H9 (cell line): Measurements from ENCODE around the gene ADCY1. TPM values are rescaled to one million over a fixed set of nuclear protein-coding genes. Genes with fewer than 3 reads are reported as not detected.

Experiments used
- DNase-seq: peaks from one replicate; pipeline ENCODE4 v3.0.0-alpha.2; 2017
- H2AFZ ChIP-seq: one replicate; pipeline ENCODE4 v1.6.1; 2013; ENCODE audit warnings: mild to moderate bottlenecking, low read length, control low read depth, moderate library complexity
- H2AK5ac ChIP-seq: 2 replicates; pipeline ENCODE4 v1.6.1; 2013; ENCODE audit warnings: low read length, control low read depth, mixed read lengths; ENCODE audit not compliant: insufficient read length
- H2BK120ac ChIP-seq: one replicate; pipeline ENCODE4 v1.6.1; 2013; ENCODE audit warnings: low read depth, mild to moderate bottlenecking, low read length, control low read depth, inconsistent platforms; ENCODE audit not compliant: poor library complexity, severe bottlenecking
- H2BK12ac ChIP-seq: 2 replicates; pipeline ENCODE4 v1.6.1; 2013; ENCODE audit warnings: low read length, control low read depth, mixed read lengths, low read depth; ENCODE audit not compliant: insufficient read length
- H2BK15ac ChIP-seq: 2 replicates; pipeline ENCODE4 v1.6.1; 2013; ENCODE audit warnings: low read depth, low read length, control low read depth
- H2BK20ac ChIP-seq: one replicate; pipeline ENCODE4 v1.6.1; 2013; ENCODE audit warnings: low read depth, mild to moderate bottlenecking, low read length, control low read depth, inconsistent platforms; ENCODE audit not compliant: poor library complexity, severe bottlenecking
- H2BK5ac ChIP-seq: 2 replicates; pipeline ENCODE4 v1.6.1; 2013; ENCODE audit warnings: low read length, control low read depth, mixed read lengths; ENCODE audit not compliant: insufficient read length
- H3K14ac ChIP-seq: 2 replicates; pipeline ENCODE4 v1.6.1; 2013; ENCODE audit warnings: low read length, control low read depth; ENCODE audit not compliant: insufficient read depth
- H3K18ac ChIP-seq: 2 replicates; pipeline ENCODE4 v1.6.1; 2013; ENCODE audit warnings: low read depth, mild to moderate bottlenecking, mixed read lengths, low read length, control low read depth; ENCODE audit not compliant: insufficient read length
- H3K23ac ChIP-seq: 2 replicates; pipeline ENCODE4 v1.6.1; 2013; ENCODE audit warnings: low read length, control low read depth, mixed read lengths, low read depth; ENCODE audit not compliant: insufficient read length
- H3K23me2 ChIP-seq: 2 replicates; pipeline ENCODE4 v1.6.1; 2013; ENCODE audit warnings: low read depth, mild to moderate bottlenecking, mixed read lengths, low read length, control low read depth; ENCODE audit not compliant: insufficient read length, poor library complexity, severe bottlenecking
- H3K27ac ChIP-seq: 2 replicates; pipeline ENCODE4 v1.5.1; 2013; ENCODE audit warnings: low read length, control low read depth, mixed read lengths, low read depth; ENCODE audit not compliant: insufficient read length
- H3K27me3 ChIP-seq: 2 replicates; pipeline ENCODE4 v1.6.1; 2013; ENCODE audit warnings: low read length, control low read depth, inconsistent platforms; ENCODE audit not compliant: insufficient read depth
- H3K4ac ChIP-seq: 2 replicates; pipeline ENCODE4 v1.6.1; 2013; ENCODE audit warnings: low read depth, mild to moderate bottlenecking, control low read depth, inconsistent platforms, low read length, moderate library complexity
- H3K4me1 ChIP-seq: 2 replicates; pipeline ENCODE4 v1.6.1; 2013; ENCODE audit warnings: low read length, control low read depth, inconsistent platforms; ENCODE audit not compliant: insufficient read depth
- H3K4me2 ChIP-seq: 2 replicates; pipeline ENCODE4 v1.6.1; 2013; ENCODE audit warnings: low read length, control low read depth, mixed read lengths; ENCODE audit not compliant: insufficient read length, insufficient read depth
- H3K56ac ChIP-seq: 2 replicates; pipeline ENCODE4 v1.6.1; 2013; ENCODE audit warnings: low read depth, mild to moderate bottlenecking, mixed read lengths, low read length, control low read depth; ENCODE audit not compliant: insufficient read length
- H3K79me1 ChIP-seq: 2 replicates; pipeline ENCODE4 v1.6.1; 2013; ENCODE audit warnings: low read depth, mild to moderate bottlenecking, moderate library complexity, low read length, control low read depth, inconsistent platforms; ENCODE audit not compliant: insufficient read depth, poor library complexity, severe bottlenecking
- H3K79me2 ChIP-seq: 2 replicates; pipeline ENCODE4 v1.6.1; 2013; ENCODE audit warnings: low read length, control low read depth, inconsistent platforms; ENCODE audit not compliant: insufficient read depth
- H3K9ac ChIP-seq: 2 replicates; pipeline ENCODE4 v1.6.1; 2013; ENCODE audit warnings: low read length, control low read depth, mixed read lengths; ENCODE audit not compliant: insufficient read length; ENCODE audit errors: extremely low read depth
- H3K9me3 ChIP-seq: one replicate; pipeline ENCODE4 v1.6.1; 2013; ENCODE audit warnings: low read depth, low read length, inconsistent platforms; ENCODE audit not compliant: control insufficient read depth
- H3T11ph ChIP-seq: one replicate; pipeline ENCODE4 v1.6.1; 2013; ENCODE audit warnings: mild to moderate bottlenecking, low read length, control low read depth, inconsistent platforms
- H4K20me1 ChIP-seq: one replicate; pipeline ENCODE4 v1.6.1; 2013; ENCODE audit not compliant: control insufficient read depth, insufficient read length, insufficient read depth
- H4K5ac ChIP-seq: 2 replicates; pipeline ENCODE4 v1.6.1; 2013; ENCODE audit warnings: low read depth, mild to moderate bottlenecking, mixed read lengths, low read length, control low read depth; ENCODE audit not compliant: insufficient read length
- H4K8ac ChIP-seq: replicated peaks from 2 replicates; pipeline ENCODE4 v1.6.1; 2013; ENCODE audit warnings: low read length, control low read depth, mixed read lengths, low read depth; ENCODE audit not compliant: insufficient read length
- H4K91ac ChIP-seq: 2 replicates; pipeline ENCODE4 v1.6.1; 2013; ENCODE audit warnings: low read depth, mild to moderate bottlenecking, moderate library complexity, mixed read lengths, low read length, control low read depth; ENCODE audit not compliant: insufficient read length
- H3K27ac Mint-ChIP-seq, 3 experiments: 2 replicates in 2 of 3; 3 replicates in 1 of 3; pipeline ENCODE4 v1.8.0; 2020 to 2021; ENCODE audit warnings: mixed read lengths in 3 of 3, mild to moderate bottlenecking in 1 of 3, moderate library complexity in 1 of 3
- H3K27me3 Mint-ChIP-seq: 2 replicates; pipeline ENCODE4 v1.8.0; 2021; ENCODE audit warnings: low read depth, mild to moderate bottlenecking, moderate library complexity, mixed read lengths
- H3K36me3 Mint-ChIP-seq, 3 experiments: 2 replicates in 2 of 3; 3 replicates in 1 of 3; pipeline ENCODE4 v1.8.0; 2020 to 2021; ENCODE audit warnings: low read depth in 3 of 3, mixed read lengths in 3 of 3; ENCODE audit not compliant: insufficient read depth in 1 of 3
- H3K4me1 Mint-ChIP-seq, 2 experiments: 2 replicates each; pipeline ENCODE4 v1.8.0; 2020; ENCODE audit warnings: mixed read lengths in 2 of 2
- H3K4me3 Mint-ChIP-seq, 2 experiments: 2 replicates in 1 of 2; 3 replicates in 1 of 2; pipeline ENCODE4 v1.8.0; 2020 to 2021; ENCODE audit warnings: mild to moderate bottlenecking in 2 of 2, mixed read lengths in 2 of 2, moderate library complexity in 1 of 2
- H3K9me3 Mint-ChIP-seq, 2 experiments: 2 replicates in 1 of 2; 3 replicates in 1 of 2; pipeline ENCODE4 v1.8.0; 2020; ENCODE audit warnings: mild to moderate bottlenecking in 2 of 2, mixed read lengths in 2 of 2, moderate library complexity in 1 of 2
- WGBS: extraction: QIAGEN DNeasy Blood & Tissue Kit; methylation state at CpG from one replicate; pipeline ENCODE4 v1.1.7; 2013; ENCODE audit warnings: missing lambda C conversion rate, low lambda C conversion rate, mixed read lengths; ENCODE audit not compliant: insufficient read length; ENCODE audit errors: extremely low coverage; 5-methylcytosine and 5-hydroxymethylcytosine counted together
- total RNA-seq: library from RNA; stranded (reverse); gene quantifications from 2 replicates; pipeline ENCODE4 v1.2.1, GENCODE V29; 2021
- TF ChIP-seq, protein P1 (sequence below): fragments of 200-600 bp; sonication (generic); conservative IDR thresholded peaks from 3 replicates; pipeline ENCODE4 v1.8.0; 2021; ENCODE audit warnings: antibody characterized with exemption, mild to moderate bottlenecking

The ADCY1 gene
- total RNA-seq, 1 experiment from 2014 or later = 21.6 TPM

DNA sequence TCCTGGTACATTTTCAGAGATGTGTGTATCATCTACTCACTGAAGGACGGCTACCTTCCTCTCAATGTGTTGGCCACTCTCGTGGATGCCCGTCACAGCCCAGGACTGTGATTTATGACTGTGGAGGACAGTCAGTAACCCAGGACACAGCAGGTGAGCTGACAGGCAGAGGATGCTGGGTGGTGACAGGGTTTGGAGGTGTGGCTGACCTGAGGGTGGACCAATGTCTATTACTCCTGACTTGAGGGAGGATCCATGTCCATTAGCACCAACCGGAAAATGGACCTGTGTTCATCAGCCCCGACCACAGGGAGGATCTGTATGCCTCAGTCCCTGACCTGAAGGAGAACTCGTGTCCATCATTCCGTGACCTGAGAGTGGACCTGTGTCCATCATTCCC lies 96.1 kb downstream of the ADCY1 start:
- H2BK20ac ChIP-seq = no peak overlapping the region

More for the DNA sequence above, 96.1 kb downstream of the ADCY1 start:
- H3K27ac ChIP-seq = no peak overlapping the region
- H3K4ac ChIP-seq = no peak overlapping the region
- no peaks in the 10 kb centered on the region for H3K27me3 ChIP-seq
- Mint-ChIP-seq H3K27ac (no peak overlapping the region), H3K27me3 (no peaks in the 10 kb centered on the region), H3K36me3 (peaks cover 0 to 14% (median 3%) of the 10 kb centered on the region in 3 experiments; a peak in 5 of 7 replicates), H3K4me3 (no peak overlapping the region), H3K9me3 (no peaks in the 10 kb centered on the region; a peak in 1 of 5 replicates), H3K4me1 (no peaks in the 10 kb centered on the region)
- no peak overlapping the region for H3K23ac ChIP-seq
- H3K4me1 ChIP-seq = no peaks in the 10 kb centered on the region
- H3K4me2 ChIP-seq = no peak overlapping the region
- WGBS = no CpG with 5 or more reads among the region's 7 CpGs
- H4K8ac ChIP-seq = no peak overlapping the region
- H4K5ac ChIP-seq = no peak overlapping the region
- H4K91ac ChIP-seq = no peak overlapping the region
- no peak overlapping the region for H3K9ac ChIP-seq
- no peak overlapping the region for H2BK120ac ChIP-seq
- H2AK5ac ChIP-seq = no peak overlapping the region
- no peak overlapping the region for H3T11ph ChIP-seq
- H3K79me1 ChIP-seq = no peaks in the 10 kb centered on the region
- H2AFZ ChIP-seq = no peak overlapping the region
- TF ChIP-seq, protein P1, sequence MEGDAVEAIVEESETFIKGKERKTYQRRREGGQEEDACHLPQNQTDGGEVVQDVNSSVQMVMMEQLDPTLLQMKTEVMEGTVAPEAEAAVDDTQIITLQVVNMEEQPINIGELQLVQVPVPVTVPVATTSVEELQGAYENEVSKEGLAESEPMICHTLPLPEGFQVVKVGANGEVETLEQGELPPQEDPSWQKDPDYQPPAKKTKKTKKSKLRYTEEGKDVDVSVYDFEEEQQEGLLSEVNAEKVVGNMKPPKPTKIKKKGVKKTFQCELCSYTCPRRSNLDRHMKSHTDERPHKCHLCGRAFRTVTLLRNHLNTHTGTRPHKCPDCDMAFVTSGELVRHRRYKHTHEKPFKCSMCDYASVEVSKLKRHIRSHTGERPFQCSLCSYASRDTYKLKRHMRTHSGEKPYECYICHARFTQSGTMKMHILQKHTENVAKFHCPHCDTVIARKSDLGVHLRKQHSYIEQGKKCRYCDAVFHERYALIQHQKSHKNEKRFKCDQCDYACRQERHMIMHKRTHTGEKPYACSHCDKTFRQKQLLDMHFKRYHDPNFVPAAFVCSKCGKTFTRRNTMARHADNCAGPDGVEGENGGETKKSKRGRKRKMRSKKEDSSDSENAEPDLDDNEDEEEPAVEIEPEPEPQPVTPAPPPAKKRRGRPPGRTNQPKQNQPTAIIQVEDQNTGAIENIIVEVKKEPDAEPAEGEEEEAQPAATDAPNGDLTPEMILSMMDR = no peak
- no peaks in the 10 kb centered on the region for H4K20me1 ChIP-seq
- H3K56ac ChIP-seq = no peak overlapping the region
- DNase-seq = peak; percentile 12
- no peak overlapping the region for H2BK15ac ChIP-seq
- no peak overlapping the region for H3K14ac ChIP-seq
- no peaks in the 10 kb centered on the region for H3K23me2 ChIP-seq
- no peaks in the 10 kb centered on the region for H3K9me3 ChIP-seq
- H2BK12ac ChIP-seq = no peak overlapping the region
- no peak overlapping the region for H3K18ac ChIP-seq
- H3K79me2 ChIP-seq = no peaks in the 10 kb centered on the region
- no peak overlapping the region for H2BK5ac ChIP-seq
